GM21529 (cell line): Measurements from ENCODE around the gene GNG3.
A peak's percentile ranks its signal among the peaks of the same experiment; 100 is the strongest.
"Not testable (repeated sequence)": the region's sequence is repeated elsewhere in the genome, so short reads cannot be mapped to it uniquely, and the experiment has no call there.

Source experiments
- ATAC-seq: cut with Tn5 transposase; IDR thresholded peaks from one replicate; pipeline ENCODE4 v1.9.1; 2021; ENCODE audit not compliant: unreplicated experiment

Gene GNG3

DNA sequence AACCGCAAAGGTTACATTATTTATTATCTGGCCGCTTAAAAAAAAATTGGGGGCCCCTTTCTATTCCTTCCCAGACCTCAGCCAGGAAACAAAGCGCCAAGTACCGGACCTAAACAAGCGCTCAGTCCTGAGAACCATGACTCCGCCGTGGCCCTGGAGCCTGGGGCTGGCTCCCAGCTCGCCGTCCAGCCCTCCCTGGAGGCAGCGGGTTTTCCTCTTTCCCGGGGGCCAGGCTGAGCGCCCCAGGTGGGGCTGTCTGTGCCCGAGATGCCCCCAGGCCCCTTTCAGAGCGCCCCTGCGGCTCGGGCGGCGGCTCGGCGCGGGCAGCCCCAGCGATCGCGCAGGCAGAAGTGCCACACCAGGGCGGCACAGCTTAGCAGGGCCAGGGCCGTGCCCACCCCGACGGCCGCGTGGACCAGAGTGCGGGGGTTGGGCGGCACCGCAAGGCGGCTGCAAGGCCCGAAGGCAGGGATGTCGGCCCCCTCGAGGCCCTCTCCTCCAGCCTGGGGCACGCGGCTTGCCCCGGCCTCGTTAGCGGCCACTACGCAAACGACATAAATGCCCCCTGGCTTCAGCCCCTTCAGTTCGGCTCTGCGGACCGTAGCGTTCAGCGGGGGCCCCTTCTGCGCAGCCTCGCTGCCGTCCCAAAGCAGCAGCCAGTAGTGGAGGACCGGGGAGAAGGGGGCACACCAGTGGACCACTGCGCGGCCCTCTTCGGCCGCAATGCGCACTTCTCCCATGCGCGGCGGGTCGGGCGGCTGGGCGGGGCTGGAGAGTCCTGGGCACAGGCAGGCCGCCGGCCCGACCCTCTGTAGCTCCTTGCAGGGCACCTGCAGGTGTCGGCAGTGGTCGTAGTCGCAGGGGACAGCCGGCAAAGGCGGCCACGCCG lies 19.7 kb upstream of the GNG3 start:
- ATAC-seq: no peak

DNA sequence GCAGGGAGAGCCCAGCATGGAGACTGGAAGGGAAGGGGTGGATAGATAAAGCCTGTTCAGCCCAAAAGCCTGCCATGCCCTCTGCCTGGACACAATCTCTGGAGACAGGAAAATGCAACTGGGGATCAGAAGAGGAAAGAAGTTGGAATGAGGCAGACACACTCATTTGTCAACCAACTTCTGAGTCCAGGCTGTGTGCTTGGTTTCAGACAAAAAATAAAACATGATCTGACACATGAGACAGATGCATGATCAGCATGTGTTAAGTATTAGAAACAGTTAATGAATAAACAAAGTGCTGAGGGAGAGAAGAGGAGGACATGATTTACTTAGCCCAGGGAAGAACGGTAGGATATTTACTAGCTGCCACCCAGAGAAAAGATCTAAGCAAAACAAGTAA lies 19.0 kb upstream of the GNG3 start:
- no peak for ATAC-seq

DNA sequence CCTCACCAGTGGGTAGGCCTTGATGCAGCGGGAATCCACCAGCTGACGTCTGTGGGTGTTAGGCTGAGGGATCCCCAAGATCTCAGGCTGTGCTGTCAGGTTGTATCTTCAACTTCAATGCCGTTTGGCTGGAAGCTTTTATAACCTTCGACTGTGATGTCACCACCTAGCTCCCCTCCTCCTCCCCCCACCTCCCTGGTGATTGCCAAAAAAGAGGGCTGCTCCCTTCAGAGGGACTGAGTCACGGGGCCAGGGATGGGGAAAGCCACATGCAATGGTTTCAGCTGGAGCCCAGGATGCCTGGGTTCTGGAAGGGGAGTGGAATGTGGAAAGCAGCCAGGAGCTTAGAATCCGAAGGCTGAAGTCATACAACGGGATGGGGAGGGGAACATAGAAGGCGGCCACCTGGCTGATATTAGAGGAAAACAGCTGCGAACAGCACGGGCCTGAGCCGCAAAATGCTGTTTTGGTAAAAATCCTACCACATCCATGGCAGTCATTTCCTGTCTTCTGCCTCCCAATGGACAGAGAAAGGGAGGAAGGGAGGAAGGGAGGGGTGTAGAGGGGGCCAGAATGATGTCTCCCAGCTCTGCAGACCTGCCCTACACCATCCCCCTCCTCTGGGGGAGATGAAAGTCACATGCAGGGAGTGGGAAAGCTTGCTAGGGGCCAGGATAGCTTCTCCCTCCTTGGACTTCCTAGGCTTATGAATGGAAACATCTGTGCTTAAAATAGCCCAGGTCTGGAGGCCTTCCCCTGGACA lies 17.9 kb upstream of the GNG3 start, which contains the start of gene LRRN4CL:
Gene LRRN4CL (minus strand): TSS at position 110 of the 763 bp plus-strand sequence. CDS start 1,022 bp downstream, outside the sequence.
- ATAC-seq: no peak

GRCh38 chr11:62693624-62694023 lies 13.9 kb upstream of the GNG3 start:
- ATAC-seq: not testable (repeated sequence)

GRCh38 chr11:62694455-62695167 lies 12.9 kb upstream of the GNG3 start:
- no peak for ATAC-seq

- no peak for ATAC-seq
Observed at GRCh38 chr11:62702246-62702645, 5.2 kb upstream of the GNG3 start.

GRCh38 chr11:62703921-62704320 lies 3.6 kb upstream of the GNG3 start:
- ATAC-seq: not testable (repeated sequence)

GRCh38 chr11:62705413-62705812 lies 2.1 kb upstream of the GNG3 start:
- no peak for ATAC-seq

DNA sequence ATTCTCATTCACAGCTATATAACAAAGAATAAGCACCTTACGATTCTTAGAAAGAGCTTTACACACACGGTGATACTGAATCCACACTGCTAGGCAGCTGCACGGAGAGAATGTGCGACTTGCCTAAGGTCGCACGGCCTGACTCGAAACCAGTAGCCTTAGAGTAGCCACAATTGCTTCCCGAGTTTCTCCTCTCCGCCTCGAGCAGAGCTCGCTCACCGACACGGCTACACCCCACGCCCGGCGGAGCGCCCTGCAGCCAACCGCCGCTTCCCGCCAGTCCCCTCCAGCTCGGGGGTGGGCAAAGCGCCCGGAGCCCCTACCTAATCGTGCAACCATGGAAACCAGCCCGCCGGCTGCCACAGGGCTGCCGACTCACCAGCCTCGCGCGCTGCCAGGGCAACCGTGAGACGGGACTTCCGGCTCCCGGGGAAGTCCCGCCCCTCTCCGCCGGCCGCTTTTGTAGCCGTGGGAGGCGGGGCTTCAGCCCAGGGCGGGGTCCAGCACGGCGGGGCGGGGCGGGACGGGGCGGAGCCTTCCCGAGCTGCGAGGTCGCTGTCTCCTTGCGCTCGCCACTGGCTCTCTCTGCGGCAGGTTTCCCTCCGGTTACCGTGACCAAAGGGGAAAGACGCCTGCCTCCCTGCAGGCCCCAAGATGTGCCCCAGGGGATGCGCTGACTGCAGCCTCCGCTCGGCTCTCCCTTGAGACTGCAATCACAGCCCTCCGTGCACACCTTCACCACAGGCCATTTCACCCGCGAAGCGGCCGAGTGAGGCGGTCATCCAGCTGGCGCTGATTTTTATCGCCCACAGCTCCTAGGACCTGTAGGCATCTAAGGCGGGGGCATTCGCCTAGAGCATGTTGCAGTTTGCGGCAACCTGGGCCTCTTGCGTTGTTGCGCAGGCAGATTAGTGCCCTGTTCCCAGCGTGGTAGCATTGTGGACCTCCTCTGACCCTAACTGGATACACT lies 1.3 kb upstream of the GNG3 start:
- peak; percentile 60 for ATAC-seq

DNA sequence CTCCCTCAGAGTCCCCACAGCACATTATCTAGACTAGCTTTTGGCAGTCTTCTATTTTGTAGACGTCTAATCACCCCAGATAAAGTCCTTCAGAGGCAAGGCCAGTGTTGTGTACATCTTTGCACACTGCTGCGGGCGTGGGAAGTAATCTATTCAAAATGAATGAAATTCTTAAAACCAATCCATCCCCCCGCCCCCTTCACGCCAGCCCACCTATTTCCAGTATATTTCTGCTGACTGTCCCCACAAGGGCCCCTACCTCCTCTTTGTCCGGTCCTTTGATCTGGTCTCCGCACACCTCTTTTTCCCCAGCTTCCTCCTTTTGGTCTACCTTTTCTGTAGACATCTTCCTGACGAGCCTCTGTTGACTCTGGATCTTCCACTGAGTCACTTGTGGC lies 627 bp upstream of the GNG3 start:
- ATAC-seq: no peak

- no peak for ATAC-seq
Observed at GRCh38 chr11:62708392-62708791, 916 bp downstream of the GNG3 start.

DNA sequence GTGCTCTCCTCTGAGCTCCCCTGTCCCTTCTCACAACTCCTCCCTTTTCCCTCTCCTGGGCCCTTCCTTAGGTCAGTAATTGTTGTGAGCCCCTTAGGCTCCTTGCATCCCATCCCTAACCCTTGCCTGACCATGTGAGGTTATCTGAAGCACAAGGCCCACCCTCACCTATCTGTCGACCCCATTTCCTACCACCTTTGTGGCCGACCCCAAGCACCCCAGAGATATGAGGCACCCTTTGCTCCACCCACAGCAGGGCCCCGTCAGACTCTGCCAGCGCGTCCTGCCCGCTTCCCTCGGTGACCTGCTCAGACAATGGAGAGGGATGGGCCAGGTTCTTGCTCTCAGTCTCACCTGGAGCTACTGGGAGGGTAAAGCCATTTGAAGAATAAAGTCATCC lies 1.3 kb downstream of the GNG3 start:
- no peak for ATAC-seq

GRCh38 chr11:62709247-62710000 lies 1.9 kb downstream of the GNG3 start:
- ATAC-seq: peak; percentile 70

DNA sequence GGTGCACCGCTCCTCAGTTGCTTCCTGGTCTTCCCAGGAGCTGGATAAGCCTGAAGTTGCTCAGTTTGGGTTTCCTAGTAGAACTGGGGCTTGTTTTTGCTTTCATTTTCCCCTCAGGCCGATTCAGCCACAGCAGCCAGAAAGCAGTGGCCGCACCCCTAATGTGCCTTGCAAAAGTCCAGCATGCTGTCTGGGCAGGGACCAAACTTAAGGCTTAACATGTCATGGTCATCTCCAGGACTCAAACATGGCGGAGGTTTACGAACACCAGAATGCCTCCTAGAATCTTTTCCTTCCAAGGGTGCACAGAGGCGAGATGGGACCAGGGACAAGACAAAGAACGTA lies 2.5 kb downstream of the GNG3 start:
- ATAC-seq: peak; percentile 6

DNA sequence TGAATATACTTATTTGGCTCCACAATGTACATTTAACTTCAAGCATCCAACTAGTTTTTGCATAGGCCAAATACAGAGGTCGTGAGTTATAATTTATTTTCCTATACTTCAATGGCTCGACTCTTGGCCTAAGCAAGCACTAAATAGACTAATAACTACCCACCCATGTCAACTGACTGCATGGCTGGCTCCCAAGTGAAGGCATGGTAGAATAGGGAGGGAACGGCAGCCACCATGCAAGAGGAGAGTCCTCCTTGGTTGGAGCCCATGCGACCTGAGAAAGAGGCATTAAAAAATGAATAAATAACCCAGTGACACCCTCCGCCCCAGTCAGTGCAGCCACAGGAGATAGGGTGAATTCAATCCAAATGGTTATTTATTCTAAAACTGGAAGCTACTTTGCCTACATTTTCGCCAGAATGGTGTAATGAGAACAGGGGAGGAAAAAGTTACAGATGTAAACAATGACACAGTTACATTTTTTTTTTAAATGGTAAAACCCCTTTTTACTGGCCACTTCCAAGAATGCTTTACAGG lies 4.9 kb downstream of the GNG3 start:
- no peak for ATAC-seq

- ATAC-seq: no peak
Observed at GRCh38 chr11:62712861-62713260, 5.4 kb downstream of the GNG3 start.

- no peak for ATAC-seq
Observed at GRCh38 chr11:62713343-62713742, 5.9 kb downstream of the GNG3 start.

GRCh38 chr11:62715150-62716130 lies 8.0 kb downstream of the GNG3 start:
- no peak for ATAC-seq
